Tibial nerve (tissue), 3 donors: Measurements from ENCODE around the gene SMC1B.

ENCODE experiments used
- CTCF ChIP-seq, 5 experiments: fragments of 200-600 bp in 3 of 5; fragments of 450-650 bp in 2 of 5; sonication (generic) in 3 of 5; IDR thresholded peaks; one replicate each; pipeline ENCODE4 v1.5.1; 2016 to 2019; ENCODE audit warnings: antibody characterized with exemption in 5 of 5, mild to moderate bottlenecking in 3 of 5, moderate library complexity in 2 of 5
- POLR2A ChIP-seq, 2 donors: fragments of 450-650 bp; IDR thresholded peaks; one replicate each; pipeline ENCODE4 v1.6.1; 2017; ENCODE audit warnings: antibody characterized with exemption in 2 of 2, mild to moderate bottlenecking in 2 of 2, moderate library complexity in 2 of 2

GRCh38 chr22:45429424-45429823 is 16.0 kb upstream of the SMC1B start:
- no peak for TF ChIP-seq CTCF (IDR thresholded peaks at IDR 0.05)
- TF ChIP-seq POLR2A (IDR thresholded peaks at IDR 0.05) = no peak
